Activated naive CD4-positive, alpha-beta T cell (primary cell): Measurements from ENCODE around the gene TDRD3.
"Not testable (repeated sequence)": the region's sequence is repeated elsewhere in the genome, so short reads cannot be mapped to it uniquely, and the experiment has no call there.

ENCODE experiments used
- DNase-seq, 4 experiments: peaks; one replicate each; lab custom pipeline; 2025; lab: John Stamatoyannopoulos, UW

The TDRD3 gene

DNA sequence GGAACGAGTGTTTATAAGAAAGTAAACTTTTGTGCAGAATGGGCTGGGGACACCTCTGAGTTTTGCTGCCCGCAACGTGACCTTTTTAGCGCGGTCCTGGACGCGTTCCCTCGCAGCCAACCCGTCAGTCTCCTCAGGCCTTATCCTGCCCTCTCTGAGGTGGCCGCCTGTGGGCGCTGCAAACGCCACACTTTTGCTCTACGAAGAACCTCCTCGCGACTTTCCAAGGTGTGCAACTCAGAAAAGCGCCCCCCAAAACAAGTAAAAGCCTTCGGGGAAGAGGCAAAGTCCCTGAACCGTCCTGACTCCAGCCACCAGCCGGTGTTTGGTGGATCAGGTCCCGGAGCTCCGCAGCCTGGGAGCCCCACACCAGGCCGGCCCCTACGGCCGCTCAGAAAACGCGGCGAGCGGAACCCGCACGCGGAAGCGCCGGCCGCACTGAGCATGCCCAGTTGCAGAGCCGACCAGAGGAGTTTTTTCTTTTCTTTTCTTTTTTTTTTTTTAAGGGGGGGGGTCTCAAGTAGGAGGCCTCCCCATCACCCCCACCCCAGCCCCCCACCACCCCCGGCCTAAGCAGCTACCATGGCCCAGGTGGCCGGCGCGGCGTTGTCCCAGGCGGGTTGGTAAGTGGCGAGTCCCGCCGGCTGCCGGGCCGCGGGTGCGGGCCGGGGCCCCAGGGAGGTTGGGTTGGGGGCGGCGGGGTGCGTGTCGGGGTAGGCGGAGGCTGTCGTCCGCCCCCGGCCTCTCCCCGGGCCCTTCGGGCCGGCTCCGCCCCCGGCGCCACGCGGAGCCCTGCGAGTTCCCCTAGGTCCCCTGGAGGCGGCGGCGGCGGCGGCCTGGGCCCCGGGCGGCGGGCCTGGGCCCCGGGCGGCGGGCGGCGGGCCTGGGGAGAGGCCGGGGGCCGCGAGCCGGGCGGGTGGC lies at the start of gene TDRD3:
Gene TDRD3, plus strand, starts transcription at position 438 of the 921 bp plus-strand sequence. Its CDS starts 145 bp downstream, at position 583.
- DNase-seq, result peak; percentile 57 to 77 (median 71)

GRCh38 chr13:60347690-60348089 lies 49.3 kb upstream of the TDRD3 start:
- DNase-seq, result no peak

GRCh38 chr13:60348097-60348496 lies 48.9 kb upstream of the TDRD3 start:
- DNase-seq, result no peak

- no peak for DNase-seq
These were observed 45.7 kb upstream of the TDRD3 start for GRCh38 chr13:60351326-60351725.

GRCh38 chr13:60351855-60352615 lies 45.0 kb upstream of the TDRD3 start:
- no peak for DNase-seq

DNA sequence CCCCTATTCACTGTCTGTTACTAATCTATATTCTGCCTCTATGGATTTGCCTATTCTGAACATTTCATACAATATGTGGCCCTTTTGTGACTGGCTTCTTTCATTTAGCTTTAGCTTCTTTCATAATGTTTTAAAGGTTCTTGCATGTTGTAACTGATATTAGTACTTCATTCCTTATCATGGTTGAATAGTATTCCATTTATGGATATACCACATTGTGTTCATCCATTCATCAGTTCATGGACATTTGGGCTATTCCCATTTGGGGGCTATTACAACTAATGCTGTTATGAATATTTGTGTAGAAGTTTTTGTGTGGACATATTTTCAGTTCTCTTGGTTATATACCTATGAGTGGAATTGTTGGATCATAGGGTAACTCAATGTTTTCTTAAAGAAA lies 44.4 kb upstream of the TDRD3 start:
- no peak for DNase-seq

- no peak for DNase-seq
These were observed 42.0 kb upstream of the TDRD3 start for GRCh38 chr13:60355056-60355455.

GRCh38 chr13:60356970-60357369 lies 40.0 kb upstream of the TDRD3 start:
- no peak for DNase-seq

DNA sequence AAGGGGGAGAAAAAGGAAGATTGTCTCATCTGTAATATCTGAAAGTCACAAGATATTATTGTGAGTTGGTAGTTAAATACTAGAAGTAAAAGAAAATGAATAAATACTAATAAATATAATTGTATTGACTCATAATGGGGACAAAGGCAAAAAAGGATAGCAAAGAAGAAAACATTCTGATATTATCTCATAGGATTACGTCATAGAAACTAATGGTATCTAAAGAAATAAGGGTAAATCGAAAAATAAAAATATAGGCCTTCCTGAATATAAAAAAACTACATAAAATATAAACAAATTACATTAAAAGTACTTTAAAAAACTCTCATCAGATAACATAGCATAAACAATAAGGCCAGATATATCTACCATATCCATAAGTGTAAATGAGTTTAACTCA lies 38.6 kb upstream of the TDRD3 start:
- no peak for DNase-seq

DNA sequence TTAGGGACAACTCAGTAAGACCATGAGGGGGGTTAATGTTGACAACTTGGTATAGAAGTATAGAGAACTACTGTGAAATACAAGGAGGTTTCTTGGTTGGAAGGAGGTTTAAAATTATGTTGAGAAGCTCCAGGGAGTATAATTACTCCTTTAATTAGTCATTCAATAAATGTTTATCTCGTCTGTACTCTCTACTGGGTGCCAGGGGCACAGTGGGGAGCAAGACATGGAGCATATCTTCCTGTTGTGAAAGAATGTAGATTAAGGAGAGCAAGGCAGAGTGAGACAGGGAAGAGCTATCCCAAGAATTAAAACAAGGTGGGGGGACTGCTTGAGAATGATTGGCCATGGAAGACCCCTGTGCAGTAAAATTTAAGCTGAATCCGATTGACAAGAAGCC lies 33.7 kb upstream of the TDRD3 start:
- DNase-seq, result no peak

DNA sequence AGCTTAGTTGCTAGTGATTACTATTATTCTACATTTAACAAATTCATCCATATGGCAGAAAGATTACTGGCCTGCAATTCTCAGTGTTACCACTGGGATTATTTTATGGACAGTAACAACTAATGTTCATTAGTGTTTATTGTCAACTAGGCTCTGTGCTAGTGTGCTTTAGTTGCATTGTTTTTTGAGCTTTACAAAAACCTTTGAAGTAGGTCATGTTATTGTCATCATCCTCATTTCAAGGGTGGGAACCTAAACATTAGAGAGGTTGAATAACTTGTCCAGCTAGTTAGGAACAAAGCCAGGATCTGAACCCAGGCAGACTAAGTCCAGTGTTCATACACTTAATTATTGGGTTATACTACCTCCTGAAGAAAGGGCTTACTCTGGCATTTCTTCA lies 27.8 kb upstream of the TDRD3 start:
- DNase-seq, result no peak

DNA sequence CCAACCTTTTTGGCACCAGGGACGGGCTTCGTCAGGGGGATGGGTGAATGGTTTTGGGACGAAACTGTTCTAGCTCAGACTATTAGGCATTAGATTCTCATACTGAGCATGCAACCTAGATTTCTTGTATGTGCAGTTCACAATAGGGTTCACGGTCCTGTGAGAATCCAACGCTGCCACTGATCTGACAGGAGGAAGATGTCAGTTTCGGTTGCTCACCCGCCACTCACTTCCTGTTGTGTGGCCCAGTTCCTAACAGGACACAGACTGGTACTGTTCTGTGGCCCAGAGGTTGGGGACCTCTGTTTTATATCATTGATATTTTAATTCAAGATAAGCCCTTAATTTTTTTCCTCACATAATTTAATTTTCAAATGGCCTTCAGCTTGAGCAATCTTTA lies 26.7 kb upstream of the TDRD3 start:
- DNase-seq, result no peak

GRCh38 chr13:60372141-60372540 lies 24.9 kb upstream of the TDRD3 start:
- no peak for DNase-seq

- not testable (repeated sequence) for DNase-seq
These were observed 17.7 kb upstream of the TDRD3 start for GRCh38 chr13:60379282-60379681.

- DNase-seq, result no peak
These were observed 17.0 kb upstream of the TDRD3 start for GRCh38 chr13:60379837-60380565.

DNA sequence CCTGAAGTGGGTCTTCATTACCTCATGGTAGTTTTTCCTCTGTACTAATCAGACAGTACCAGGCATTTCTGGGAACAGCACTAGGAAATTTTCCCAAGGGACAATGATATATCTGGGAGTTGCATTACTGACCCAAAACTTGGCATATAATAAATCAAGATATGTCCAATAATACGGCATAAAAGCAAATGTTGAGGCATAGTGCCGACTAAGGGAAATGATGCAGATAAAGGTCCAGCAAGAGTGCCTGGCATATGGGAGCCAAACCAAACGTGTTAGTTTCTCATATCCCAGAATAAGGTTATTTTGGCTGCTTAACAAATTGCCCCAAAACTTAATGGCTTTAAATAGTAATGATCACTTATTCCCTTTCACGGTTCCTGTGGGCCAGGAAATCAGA lies 12.1 kb upstream of the TDRD3 start:
- no peak for DNase-seq

GRCh38 chr13:60386250-60386649 lies 10.8 kb upstream of the TDRD3 start:
- DNase-seq, result no peak

DNA sequence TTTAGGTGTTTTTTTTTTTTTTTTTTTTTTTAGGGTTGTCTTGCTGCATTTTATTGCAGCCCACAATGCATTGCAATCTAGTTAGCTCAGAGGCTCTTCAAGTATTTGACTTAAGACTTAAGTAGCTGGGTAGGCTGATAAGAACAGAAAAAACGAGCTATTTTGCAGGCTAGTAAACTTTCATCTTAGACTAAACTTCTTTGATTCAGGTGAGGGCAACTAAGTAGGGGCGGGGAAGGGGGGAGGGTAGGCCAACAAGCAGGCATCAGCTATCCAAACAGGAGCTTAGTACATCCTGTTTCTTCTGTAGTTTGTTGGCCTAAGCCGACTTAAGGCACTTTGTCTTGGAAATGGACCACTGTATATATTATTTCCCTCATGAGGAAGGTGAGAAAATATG lies 4.9 kb upstream of the TDRD3 start:
- no peak for DNase-seq

DNA sequence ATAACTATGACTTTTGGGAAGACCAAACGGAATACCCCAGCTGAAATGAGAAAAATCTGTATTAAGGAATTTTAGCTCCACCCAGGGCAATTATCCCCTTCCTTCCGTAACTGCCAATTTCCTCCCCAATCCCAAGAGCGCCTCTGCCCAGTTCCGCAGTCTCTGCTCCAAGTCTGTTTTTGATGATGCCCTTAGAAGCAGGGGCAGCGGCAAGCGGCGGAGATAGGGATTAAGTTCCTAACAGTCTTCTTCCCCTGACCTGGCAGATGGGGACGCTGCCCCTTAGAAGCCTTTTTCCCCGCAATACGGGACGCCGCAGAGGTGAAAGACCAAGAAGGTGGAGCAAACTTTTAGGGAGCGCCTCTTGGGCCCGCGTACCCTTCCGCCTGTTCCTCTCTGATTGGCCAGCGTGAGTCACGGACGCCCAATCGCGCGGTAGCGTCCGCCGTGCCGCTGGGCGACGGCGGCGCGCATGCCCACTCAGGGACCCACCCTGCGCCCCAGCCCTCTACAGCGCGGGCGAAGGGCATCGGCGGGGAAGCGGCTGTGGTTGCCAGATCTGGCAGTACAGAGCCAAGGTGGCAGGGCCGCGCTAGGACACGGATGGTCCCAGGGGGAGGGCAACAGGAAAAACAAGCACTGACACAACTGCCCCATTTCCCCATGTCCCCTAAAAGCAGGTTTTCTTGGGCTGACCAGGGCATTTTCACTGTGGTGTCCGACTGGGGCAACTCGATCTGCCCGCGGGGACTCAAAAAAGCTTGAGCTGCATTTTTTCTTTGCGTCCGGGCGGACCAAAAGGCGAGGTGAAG lies 843 bp upstream of the TDRD3 start:
- DNase-seq, result peak; percentile 63 to 81 (median 67)

GRCh38 chr13:60397704-60398378 lies 821 bp downstream of the TDRD3 start:
- peak; percentile 23 to 44 (median 38) for DNase-seq

DNA sequence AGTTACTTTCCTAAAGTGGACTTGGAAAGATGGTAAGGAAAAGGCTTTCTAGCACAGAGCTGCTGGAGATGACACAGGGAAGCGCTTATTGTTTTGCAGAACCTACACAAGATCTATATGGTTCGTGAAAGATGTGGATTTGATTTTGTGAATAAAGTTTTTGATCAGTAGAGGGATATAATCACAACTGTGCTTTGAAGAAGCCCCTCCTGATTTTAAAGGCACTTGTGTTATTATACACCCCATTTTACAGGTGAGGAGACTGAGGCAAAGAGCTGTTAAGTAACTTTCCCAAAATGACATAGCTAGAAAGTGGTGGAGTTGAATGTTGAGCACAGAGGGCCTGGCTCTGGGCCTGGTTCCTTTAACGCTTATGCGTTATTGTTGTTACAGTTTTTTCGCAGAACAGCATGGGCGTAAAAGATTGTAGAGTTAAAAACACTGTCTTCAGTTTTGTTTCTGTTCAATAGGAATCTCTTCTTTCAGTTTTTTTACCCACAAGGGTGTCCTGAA lies 1.4 kb downstream of the TDRD3 start:
- no peak for DNase-seq
